HG02610 (cell line): ENCODE measurements around the gene CTU2.

Source experiments
- ATAC-seq: cut with Tn5 transposase; IDR thresholded peaks from one replicate; pipeline ENCODE4 v1.9.1; 2021; ENCODE audit warnings: mild to moderate bottlenecking, moderate library complexity; ENCODE audit not compliant: unreplicated experiment

The CTU2 gene

GRCh38 chr16:88713054-88713453 lies 6.8 kb downstream of the CTU2 start:
- no peak for ATAC-seq

GRCh38 chr16:88713568-88714419 lies 7.5 kb downstream of the CTU2 start:
- ATAC-seq, result no peak

- ATAC-seq, result no peak
Observed at GRCh38 chr16:88714420-88715302, 8.4 kb downstream of the CTU2 start.

GRCh38 chr16:88715312-88716190 lies 9.2 kb downstream of the CTU2 start:
- ATAC-seq, result no peak

- no peak for ATAC-seq
Observed at GRCh38 chr16:88716201-88716600, 9.9 kb downstream of the CTU2 start.

- ATAC-seq, result no peak
Observed at GRCh38 chr16:88716601-88717001, 10.3 kb downstream of the CTU2 start.

GRCh38 chr16:88718178-88718577 lies 11.9 kb downstream of the CTU2 start:
- no peak for ATAC-seq

- no peak for ATAC-seq
Observed at GRCh38 chr16:88719267-88719932, 13.1 kb downstream of the CTU2 start.

- ATAC-seq, result no peak
Observed at GRCh38 chr16:88719933-88720296, 13.6 kb downstream of the CTU2 start.

GRCh38 chr16:88720396-88720970 lies 14.2 kb downstream of the CTU2 start:
- ATAC-seq, result no peak

- ATAC-seq, result no peak
Observed at GRCh38 chr16:88721236-88721635, 14.9 kb downstream of the CTU2 start.

GRCh38 chr16:88721815-88722755 lies 15.8 kb downstream of the CTU2 start:
- no peak for ATAC-seq

- ATAC-seq, result no peak
Observed at GRCh38 chr16:88722784-88723506, 16.6 kb downstream of the CTU2 start.

- no peak for ATAC-seq
Observed at GRCh38 chr16:88723507-88723887, 17.2 kb downstream of the CTU2 start.

- ATAC-seq, result no peak
Observed at GRCh38 chr16:88723911-88724310, 17.6 kb downstream of the CTU2 start.

- ATAC-seq, result no peak
Observed at GRCh38 chr16:88724855-88725555, 18.7 kb downstream of the CTU2 start.

- no peak for ATAC-seq
Observed at GRCh38 chr16:88725609-88726407, 19.5 kb downstream of the CTU2 start.
